WTC11 (cell line): ENCODE measurements around the gene ERBB4. TPM values are rescaled to one million over a fixed set of nuclear protein-coding genes. Genes with fewer than 3 reads are reported as not detected.

Source experiments
- ATAC-seq: fragments of 200-7000 bp; cut with Tn5 transposase; 2 replicates; pipeline ENCODE4 v1.10.0; 2021; ENCODE audit warnings: mild to moderate bottlenecking, moderate library complexity
- CTCF ChIA-PET: fragments of 300-600 bp; sonication (Branson Sonifier 250); formaldehyde crosslinking; loops from one replicate; lab custom pipeline; 2021; ENCODE audit warnings: antibody characterized with exemption; lab: Charles Lee
- POLR2A ChIA-PET: fragments of 350-600 bp; sonication (Branson Sonifier 250); formaldehyde crosslinking; loops from one replicate; lab custom pipeline; 2021; ENCODE audit warnings: antibody characterized with exemption; lab: Charles Lee
- DNase-seq: peaks from one replicate; pipeline ENCODE4 v3.0.0; 2021; ENCODE audit warnings: low spot score
- H3K27ac Mint-ChIP-seq: 2 replicates; pipeline ENCODE4 v1.8.0; 2021; ENCODE audit warnings: mixed read lengths
- H3K27me3 Mint-ChIP-seq: 2 replicates; pipeline ENCODE4 v1.8.0; 2021; ENCODE audit warnings: low read depth, mild to moderate bottlenecking, moderate library complexity, mixed read lengths
- H3K36me3 Mint-ChIP-seq: 2 replicates; pipeline ENCODE4 v1.8.0; 2021; ENCODE audit warnings: mixed read lengths
- H3K4me1 Mint-ChIP-seq: 2 replicates; pipeline ENCODE4 v1.8.0; 2022; ENCODE audit warnings: mixed read lengths
- H3K4me3 Mint-ChIP-seq: 2 replicates; pipeline ENCODE4 v1.8.0; 2021; ENCODE audit warnings: mild to moderate bottlenecking, moderate library complexity, mixed read lengths
- H3K9me3 Mint-ChIP-seq: 2 replicates; pipeline ENCODE4 v1.8.0; 2021; ENCODE audit warnings: mixed read lengths
- AR ChIP-seq: fragments of 250-450 bp; sonication (Bioruptor Pico); IDR thresholded peaks from 2 replicates; pipeline ENCODE4 v1.9.0; 2021; ENCODE audit warnings: mild to moderate bottlenecking
- ESRRA ChIP-seq: sonication (generic); formaldehyde crosslinking; IDR thresholded peaks from 2 replicates; pipeline ENCODE4 v1.8.1; 2022; ENCODE audit warnings: mild to moderate bottlenecking, missing genetic modification reagents, borderline replicate concordance
- FOXK1 ChIP-seq: sonication (generic); formaldehyde crosslinking; IDR thresholded peaks from 2 replicates; pipeline ENCODE4 v1.8.0; 2022; ENCODE audit warnings: mild to moderate bottlenecking, moderate library complexity, missing genetic modification reagents
- GTF2I ChIP-seq: fragments of 250-450 bp; sonication (Bioruptor Pico); conservative IDR thresholded peaks from 2 replicates; pipeline ENCODE4 v1.4.0; 2021; ENCODE audit warnings: mild to moderate bottlenecking
- IRF2 ChIP-seq: sonication (generic); formaldehyde crosslinking; IDR thresholded peaks from 2 replicates; pipeline ENCODE4 v1.8.0; 2022; ENCODE audit warnings: low read depth, missing genetic modification reagents, borderline replicate concordance
- MLX ChIP-seq: sonication (generic); formaldehyde crosslinking; IDR thresholded peaks from 2 replicates; pipeline ENCODE4 v1.8.1; 2023; ENCODE audit warnings: mild to moderate bottlenecking, missing genetic modification reagents, moderate library complexity
- NR2C2 ChIP-seq: sonication (generic); formaldehyde crosslinking; IDR thresholded peaks from 2 replicates; pipeline ENCODE4 v1.8.0; 2022; ENCODE audit warnings: mild to moderate bottlenecking, missing genetic modification reagents
- PRDM15 ChIP-seq: sonication (generic); formaldehyde crosslinking; IDR thresholded peaks from 2 replicates; pipeline ENCODE4 v1.8.0; 2022; ENCODE audit warnings: missing genetic modification reagents
- SOX15 ChIP-seq: fragments of 250-450 bp; sonication (Bioruptor Pico); IDR thresholded peaks from 2 replicates; pipeline ENCODE4 v1.9.0; 2021; ENCODE audit warnings: mild to moderate bottlenecking
- STAT6 ChIP-seq: sonication (generic); formaldehyde crosslinking; conservative IDR thresholded peaks from 2 replicates; pipeline ENCODE4 v1.8.1; 2023; ENCODE audit warnings: mild to moderate bottlenecking, low read depth, missing genetic modification reagents, moderate library complexity
- TEAD1 ChIP-seq: sonication (generic); formaldehyde crosslinking; IDR thresholded peaks from 2 replicates; pipeline ENCODE4 v1.8.0; 2022; ENCODE audit warnings: mild to moderate bottlenecking, missing genetic modification reagents
- TP53 ChIP-seq: sonication (generic); formaldehyde crosslinking; IDR thresholded peaks from 2 replicates; pipeline ENCODE4 v1.8.1; 2023; ENCODE audit warnings: mild to moderate bottlenecking, missing genetic modification reagents
- ZNF232 ChIP-seq: sonication (generic); formaldehyde crosslinking; IDR thresholded peaks from 2 replicates; pipeline ENCODE4 v1.8.0; 2022; ENCODE audit warnings: mild to moderate bottlenecking, missing genetic modification reagents
- ZNF396 ChIP-seq: fragments of 250-450 bp; sonication (Bioruptor Pico); IDR thresholded peaks from 2 replicates; pipeline ENCODE4 v1.8.0; 2021; ENCODE audit warnings: mild to moderate bottlenecking, moderate library complexity, borderline replicate concordance
- ZNF423 ChIP-seq: fragments of 250-450 bp; sonication (Bioruptor Pico); IDR thresholded peaks from 2 replicates; pipeline ENCODE4 v2.1.2; 2022; ENCODE audit warnings: mild to moderate bottlenecking, moderate library complexity
- ZNF512 ChIP-seq: sonication (generic); formaldehyde crosslinking; IDR thresholded peaks from 2 replicates; pipeline ENCODE4 v1.8.1; 2022; ENCODE audit warnings: missing genetic modification reagents, borderline replicate concordance
- total RNA-seq: library from RNA; stranded (reverse); gene quantifications from 3 replicates; pipeline ENCODE4 v1.2.3, GENCODE V29; 2021

Gene ERBB4
- total RNA-seq, 1 experiment from 2014 or later, result 1.6 TPM

GRCh38 chr2:211928201-211928600 is 610.4 kb downstream of the ERBB4 start (continued):
- TF ChIP-seq PRDM15 (CRISPR knock-in tag) (no peak), SOX15 (CRISPR knock-in tag) (no peak), GTF2I (CRISPR knock-in tag) (no peak), ZNF396 (CRISPR knock-in tag) (no peak), ZNF512 (no peak), STAT6 (no peak), FOXK1 (no peak), IRF2 (CRISPR knock-in tag) (no peak), ESRRA (CRISPR knock-in tag) (no peak), TP53 (CRISPR knock-in tag) (no peak), ZNF423 (CRISPR knock-in tag) (no peak)
- TF ChIP-seq, all 79 proteins: peak for 0

- H3K27me3 Mint-ChIP-seq, result no peaks in the 10 kb centered on the region
- TF ChIP-seq ZNF396 (CRISPR knock-in tag) (no peak), AR (CRISPR knock-in tag) (no peak), MLX (CRISPR knock-in tag) (no peak), TEAD1 (CRISPR knock-in tag) (no peak), ZNF232 (CRISPR knock-in tag) (no peak), NR2C2 (CRISPR knock-in tag) (no peak)
- ATAC-seq, result no peak
- H3K4me3 Mint-ChIP-seq, result no peak overlapping the region
- DNase-seq, result no peak
- peak overlapping the region; percentile 18; the same call in 1 of the 2 replicates for H3K27ac Mint-ChIP-seq
- ChIA-PET POLR2A (no interaction called here), CTCF (no interaction called here)
- no peaks in the 10 kb centered on the region for H3K36me3 Mint-ChIP-seq
- H3K4me1 Mint-ChIP-seq, result peaks cover 14% of the 10 kb centered on the region
- no peaks in the 10 kb centered on the region for H3K9me3 Mint-ChIP-seq
These were observed 615.6 kb downstream of the ERBB4 start for GRCh38 chr2:211923019-211923418.
